Measurements from ENCODE around the gene USF1. TPM values are rescaled to one million over a fixed set of nuclear protein-coding genes. Genes with fewer than 3 reads are reported as not detected.

Gene USF1
- total and polyA plus RNA-seq, 9 of the 15 experiments (the other 6 are each of a cell fraction or from before 2014, with no cell fraction given), result 7.4 to 60.2 (median 54.2) TPM

GRCh38 chr1:161044908-161045735, 655 bp downstream of the USF1 start:
- POLR2A ChIA-PET, result interaction anchor here (0.6 to 4.1 kb wide), 20 partner anchors 9 to 192 kb away, joined by 3 to 19 read pairs (median 5); partner anchors contain the start of genes ARHGAP30, DEDD, F11R and UFC1
- peaks cover 32% of the 10 kb centered on the region for H3K36me3 ChIP-seq (ENCODE audit: control insufficient read depth, insufficient read depth, low read length)
- peak; percentile 38; the same call in 1 of the 2 replicates for TF ChIP-seq PRMT5 (CRISPR knock-in tag; IDR thresholded peaks at IDR 0.05)
- no peak for TF ChIP-seq CREB1 (IDR thresholded peaks at IDR 0.05)
- TF ChIP-seq CREB1 (CRISPR knock-in tag; IDR thresholded peaks at IDR 0.05), result 0 out of 2 replicates have a peak, but pooled peaks have one; percentile 13
- TF ChIP-seq FOXJ2 (tag; IDR thresholded peaks at IDR 0.05), result 0 out of 2 replicates have a peak, but pooled peaks have one; percentile 42
- peak; percentile 25; the same call in 1 of the 2 replicates for TF ChIP-seq EP300 (IDR thresholded peaks at IDR 0.05; ENCODE audit: low read length)
- 0 out of 2 replicates have a peak, but pooled peaks have one; percentile 20 for TF ChIP-seq ZNF592 (IDR thresholded peaks at IDR 0.05)
- TF ChIP-seq CHD2 (IDR thresholded peaks at IDR 0.05; ENCODE audit: low read depth, low read length), result no peak
- 0 out of 2 replicates have a peak, but pooled peaks have one; percentile 18 for TF ChIP-seq HLTF (IDR thresholded peaks at IDR 0.05)
- peak; percentile 61; the same call in 1 of the 2 replicates for TF ChIP-seq ARID4B (CRISPR knock-in tag; IDR thresholded peaks at IDR 0.05)
- TF ChIP-seq ZNF277 (CRISPR knock-in tag; IDR thresholded peaks at IDR 0.05; ENCODE audit: borderline replicate concordance), result no peak
- no peak for TF ChIP-seq ZNF3 (CRISPR knock-in tag; IDR thresholded peaks at IDR 0.05)

More at GRCh38 chr1:161044908-161045735, 655 bp downstream of the USF1 start:
- H3K79me2 ChIP-seq (ENCODE audit: control insufficient read depth, insufficient read depth, low read length), result peaks cover 27% of the 10 kb centered on the region
- H3K9me1 ChIP-seq (ENCODE audit: control insufficient read depth, insufficient read depth, low read length), result no peaks in the 10 kb centered on the region
- H3K9me3 ChIP-seq (replicated peaks; ENCODE audit: control insufficient read depth, insufficient read depth, low read depth, low read length), result no peaks in the 10 kb centered on the region; the same call in 1 of the 2 replicates
- ATAC-seq (peak; percentile 77), FAIRE-seq (peak; percentile 88), DNase-seq (ENCODE audit: extremely low read depth in 1 of 4, low spot score in 3 of 4) (peak; percentile 73 to 77 (median 74))
- H4K20me1 ChIP-seq (replicated peaks; ENCODE audit: control insufficient read depth, insufficient read depth, low read length), result no peaks in the 10 kb centered on the region
- under 1% methylated on average over 48 of the region's 48 CpGs for WGBS (ENCODE audit: insufficient coverage, low coverage, missing lambda C conversion rate)
- H3K4me3 ChIP-seq, result peak overlapping the region; percentile 75
- in situ Hi-C loops (cut with MboI) (no loop called here), intact Hi-C loops (cut with micrococcal nuclease) (loop anchor here (1.0 to 2.0 kb wide), 3 partner anchors 31 to 55 kb away; no protein-coding TSS in a partner anchor)
- BruUV-seq (replicated peaks), result TSS peak; percentile 81
- peaks cover 10 to 12% of the 10 kb centered on the region in 2 experiments; a peak in 3 of 5 replicates for H3K4me1 ChIP-seq (replicated peaks in 1 of 2; ENCODE audit: control insufficient read depth in 2 of 2, insufficient read depth in 2 of 2, low read length in 2 of 2)
- H3K27me3 ChIP-seq (ENCODE audit: control insufficient read depth in 2 of 2, insufficient read depth in 2 of 2, low read length in 2 of 2), result no peaks in the 10 kb centered on the region
- CTCF ChIA-PET (ENCODE audit: low intra/inter-chr PET ratio), result no interaction called here
- H2AFZ ChIP-seq (ENCODE audit: low read depth, low read length), result peak overlapping the region; percentile 97
- peak overlapping the region; percentile 95 for H3K4me2 ChIP-seq (ENCODE audit: insufficient read depth, low read length)
- H3K27ac ChIP-seq (ENCODE audit: extremely low read depth, low read depth, low read length), result peak overlapping the region; percentile 95
- peak overlapping the region; percentile 87 to 95 for H3K9ac ChIP-seq (ENCODE audit: insufficient read depth in 1 of 2, low read depth in 2 of 2, low read length in 2 of 2)
